IMR-90 (cell line): ENCODE measurements around the gene TSACC. TPM values are rescaled to one million over a fixed set of nuclear protein-coding genes. Genes with fewer than 3 reads are reported as not detected.
A peak's percentile ranks its signal among the peaks of the same experiment; 100 is the strongest.

ENCODE experiments used
- ATAC-seq: fragments of 200-7000 bp; cut with Tn5 transposase; 2 replicates; pipeline ENCODE4 v1.9.1; 2020; ENCODE audit warnings: low read depth, mild to moderate bottlenecking, moderate library complexity
- BruUV-seq: library from RNA; stranded (reverse); fragments of 400-500 nt; replicated peaks from 2 replicates; lab custom pipeline; 2021; lab: Mats Ljungman, UMichigan
- CTCF ChIA-PET: fragments of 300-600 bp; formaldehyde crosslinking; extraction: SDS; loops from one replicate; lab custom pipeline; 2021; ENCODE audit warnings: antibody characterized with exemption; lab: Yijun Ruan, JAX
- POLR2A ChIA-PET: fragments of 300-600 bp; sonication (Branson Sonifier 250); formaldehyde crosslinking; loops from one replicate; lab custom pipeline; 2022; ENCODE audit warnings: antibody characterized with exemption; ENCODE audit not compliant: unreplicated experiment; lab: Charles Lee
- DNase-seq: peaks from one replicate; pipeline ENCODE4 v3.0.0; 2013
- H2AFZ ChIP-seq: replicated peaks from 2 replicates; pipeline ENCODE3; 2013; ENCODE audit warnings: low read length, mild to moderate bottlenecking; ENCODE audit not compliant: poor library complexity
- H2AK5ac ChIP-seq: 2 replicates; pipeline ENCODE4 v1.6.1; 2013; ENCODE audit warnings: low read depth, low read length, inconsistent platforms
- H2AK9ac ChIP-seq: replicated peaks from 2 replicates; pipeline ENCODE3; 2013; ENCODE audit warnings: mild to moderate bottlenecking, low read depth, low read length, moderate library complexity; ENCODE audit not compliant: poor library complexity
- H2BK120ac ChIP-seq: 2 replicates; pipeline ENCODE4 v1.6.1; 2013; ENCODE audit warnings: low read depth, low read length, inconsistent platforms
- H2BK15ac ChIP-seq: 3 replicates; pipeline ENCODE4 v1.6.1; 2013; ENCODE audit warnings: low read depth, low read length, inconsistent platforms
- H2BK20ac ChIP-seq: 2 replicates; pipeline ENCODE4 v1.6.1; 2013; ENCODE audit warnings: low read depth, mild to moderate bottlenecking, inconsistent platforms, low read length, moderate library complexity
- H2BK5ac ChIP-seq: 2 replicates; pipeline ENCODE4 v1.6.1; 2013; ENCODE audit warnings: mild to moderate bottlenecking, low read depth, low read length, inconsistent platforms; ENCODE audit not compliant: poor library complexity, severe bottlenecking
- H3K14ac ChIP-seq: replicated peaks from 2 replicates; pipeline ENCODE4 v1.6.1; 2013; ENCODE audit warnings: low read depth, low read length, inconsistent platforms
- H3K18ac ChIP-seq: 2 replicates; pipeline ENCODE4 v1.6.1; 2013; ENCODE audit warnings: low read depth, low read length, control low read depth
- H3K23ac ChIP-seq: 2 replicates; pipeline ENCODE4 v1.6.1; 2013; ENCODE audit warnings: low read depth, low read length, inconsistent platforms
- H3K27ac ChIP-seq: 2 replicates; pipeline ENCODE4 v1.5.1; 2013; ENCODE audit warnings: mild to moderate bottlenecking, control low read depth, low read length; ENCODE audit not compliant: insufficient read depth
- H3K27me3 ChIP-seq: 2 replicates; pipeline ENCODE4 v1.6.1; 2013; ENCODE audit warnings: low read length; ENCODE audit not compliant: control insufficient read depth, insufficient read depth
- H3K36me3 ChIP-seq: 2 replicates; pipeline ENCODE4 v1.6.1; 2013; ENCODE audit warnings: low read length, mixed read lengths; ENCODE audit not compliant: control insufficient read depth, insufficient read depth
- H3K4ac ChIP-seq: 2 replicates; pipeline ENCODE4 v1.6.1; 2013; ENCODE audit warnings: low read depth, low read length, inconsistent platforms
- H3K4me1 ChIP-seq: 2 replicates; pipeline ENCODE4 v1.6.1; 2013; ENCODE audit warnings: low read length, mixed read lengths; ENCODE audit not compliant: control insufficient read depth, insufficient read depth
- H3K4me2 ChIP-seq: 2 replicates; pipeline ENCODE4 v1.6.1; 2013; ENCODE audit warnings: low read depth, mild to moderate bottlenecking, control low read depth, low read length, moderate library complexity
- H3K4me3 ChIP-seq: 2 replicates; pipeline ENCODE4 v1.5.1; 2013; ENCODE audit warnings: low read depth, mild to moderate bottlenecking, control low read depth, low read length, moderate library complexity; ENCODE audit not compliant: insufficient read depth
- H3K56ac ChIP-seq: 2 replicates; pipeline ENCODE4 v1.6.1; 2013; ENCODE audit warnings: low read length, inconsistent platforms; ENCODE audit not compliant: insufficient read depth; ENCODE audit errors: extremely low read depth
- H3K79me1 ChIP-seq, 2 experiments: 2 replicates each; pipeline ENCODE4 v1.6.1; 2013; ENCODE audit warnings: low read length in 2 of 2, inconsistent platforms in 1 of 2, low read depth in 1 of 2
- H3K9ac ChIP-seq: 2 replicates; pipeline ENCODE4 v1.6.1; 2013; ENCODE audit warnings: low read depth, low read length, control low read depth
- H3K9me1 ChIP-seq: 2 replicates; pipeline ENCODE4 v1.6.1; 2013; ENCODE audit warnings: low read length, inconsistent platforms; ENCODE audit not compliant: insufficient read depth
- H3K9me3 ChIP-seq: 2 replicates; pipeline ENCODE4 v1.6.1; 2013; ENCODE audit warnings: low read length; ENCODE audit not compliant: control insufficient read depth, insufficient read depth
- H4K20me1 ChIP-seq: 2 replicates; pipeline ENCODE4 v1.6.1; 2013; ENCODE audit warnings: low read length, inconsistent platforms; ENCODE audit not compliant: insufficient read depth
- H4K5ac ChIP-seq: 2 replicates; pipeline ENCODE4 v1.6.1; 2013; ENCODE audit warnings: mild to moderate bottlenecking, low read depth, low read length, control low read depth
- H4K8ac ChIP-seq, 2 experiments: 2 replicates each; pipeline ENCODE4 v1.6.1; 2013; ENCODE audit warnings: low read depth in 2 of 2, low read length in 2 of 2, control low read depth in 1 of 2, inconsistent platforms in 1 of 2
- H4K91ac ChIP-seq: 2 replicates; pipeline ENCODE4 v1.6.1; 2013; ENCODE audit warnings: low read depth, low read length, inconsistent platforms; ENCODE audit not compliant: insufficient read depth
- CEBPB ChIP-seq: IDR thresholded peaks from 2 replicates; pipeline ENCODE4 v1.6.1; 2012; ENCODE audit warnings: low read depth, low read length, improper control_type of control experiment
- CHD1 ChIP-seq: IDR thresholded peaks from 2 replicates; pipeline ENCODE4 v1.6.1; 2012; ENCODE audit warnings: low read depth, low read length, improper control_type of control experiment
- ELK1 ChIP-seq: fragments of 150-350 bp; IDR thresholded peaks from 2 replicates; pipeline ENCODE4 v1.6.1; 2016; ENCODE audit warnings: low read depth, mild to moderate bottlenecking, low read length, moderate library complexity, borderline replicate concordance
- USF2 ChIP-seq: fragments of 150-350 bp; IDR thresholded peaks from 2 replicates; pipeline ENCODE4 v1.6.1; 2017; ENCODE audit warnings: mild to moderate bottlenecking, antibody characterized with exemption, low read length, low read depth
- WGBS, 2 experiments: methylation state at CpG; one replicate each; pipeline versions ENCODE4 v1.1.5 to v1.1.7; 2013; ENCODE audit warnings: missing lambda C conversion rate in 2 of 2; ENCODE audit not compliant: insufficient read length in 1 of 2; ENCODE audit errors: extremely low coverage in 2 of 2; 5-methylcytosine and 5-hydroxymethylcytosine counted together
- dilution Hi-C: fragments of 300-500 bp; cut with HindIII; formaldehyde crosslinking; loops from one replicate; pipeline ENCODE4 v1.14.3; 2018; ENCODE audit warnings: low sequenced_read_pairs; ENCODE audit not compliant: unreplicated experiment
- in situ Hi-C: fragments of 300-500 bp; cut with MboI; formaldehyde crosslinking; loops from 3 replicates; pipeline ENCODE4 v1.14.3; 2019; ENCODE audit warnings: low sequenced_read_pairs, inconsistent platforms, mixed read lengths
- intact Hi-C: fragments of 100-400 bp; cut with micrococcal nuclease; formaldehyde crosslinking; loops from 2 replicates; pipeline ENCODE4 v1.10.0; 2022
- polyA plus RNA-seq, 3 experiments: library from polyadenylated mRNA; depleted of rRNA; stranded (reverse); fragments of >200 nt; gene quantifications; 2 replicates each; pipeline ENCODE4 v1.2.3, GENCODE V29; 2012; ENCODE audit warnings: low replicate concordance in 1 of 3
- total RNA-seq: library from RNA; depleted of rRNA; stranded (reverse); fragments of >200 nt; gene quantifications from 2 replicates; pipeline ENCODE4 v1.2.3, GENCODE V29; 2012

Gene TSACC
- total and polyA plus RNA-seq, 2 of the 4 experiments (the other 2 are of a cell fraction): 0.75 TPM; not detected in 1

GRCh38 chr1:156371553-156372264 lies 33.4 kb downstream of the TSACC start:
- Histone ChIP-seq H3K4me1 (peaks cover 2% of the 10 kb centered on the region; the same call in 1 of the 2 replicates), H4K8ac (no peak overlapping the region), H4K5ac (no peak overlapping the region), H3K27me3 (peaks cover 55% of the 10 kb centered on the region), H3K14ac (no peak overlapping the region), H3K56ac (no peak overlapping the region), H3K36me3 (no peaks in the 10 kb centered on the region), H3K4ac (no peak overlapping the region), H3K4me2 (no peak overlapping the region), H4K20me1 (no peaks in the 10 kb centered on the region), H2AK9ac (peak overlapping the region; percentile 23), H3K4me3 (no peak overlapping the region), H2BK15ac (no peak overlapping the region), H2BK120ac (no peak overlapping the region), H3K27ac (no peak overlapping the region), H2AFZ (no peak overlapping the region), H3K9me1 (no peaks in the 10 kb centered on the region; the same call in 1 of the 2 replicates), H3K9me3 (no peaks in the 10 kb centered on the region), H2BK5ac (no peak overlapping the region), H2BK20ac (no peak overlapping the region), H2AK5ac (no peak overlapping the region), H3K18ac (no peak overlapping the region), H3K79me1 (no peaks in the 10 kb centered on the region), H3K23ac (no peak overlapping the region), H3K9ac (no peak overlapping the region), H4K91ac (no peak overlapping the region)
- TF ChIP-seq ELK1: no peak
- peak; percentile 70 for TF ChIP-seq CEBPB
- peak; percentile 87 for TF ChIP-seq USF2
- no peak for TF ChIP-seq CHD1
- ATAC-seq (peak; percentile 41), DNase-seq (peak; percentile 58)
- in situ Hi-C loops (no loop called here), dilution Hi-C loops (no loop called here), intact Hi-C loops (no loop called here)
- BruUV-seq: no TSS peak
- WGBS, 2 experiments: no CpG with 5 or more reads among the region's 7 CpGs
- ChIA-PET CTCF (interaction anchor here (0.9 to 1.9 kb wide), 5 partner anchors 11 to 74 kb away, joined by 3 to 6 read pairs (median 4); no protein-coding TSS in a partner anchor), POLR2A (no interaction called here)
